GM19240 (cell line): ENCODE results near the gene LRMDA.

Source experiments
- DNase-seq: peaks from one replicate; pipeline ENCODE4 v3.0.0; 2011; ENCODE audit warnings: low spot score; ENCODE audit not compliant: insufficient read length

The LRMDA gene

GRCh38 chr10:76242956-76243355 is 811.5 kb downstream of the LRMDA start:
- DNase-seq: no peak

GRCh38 chr10:76244061-76244686 is 812.8 kb downstream of the LRMDA start:
- no peak for DNase-seq

DNA sequence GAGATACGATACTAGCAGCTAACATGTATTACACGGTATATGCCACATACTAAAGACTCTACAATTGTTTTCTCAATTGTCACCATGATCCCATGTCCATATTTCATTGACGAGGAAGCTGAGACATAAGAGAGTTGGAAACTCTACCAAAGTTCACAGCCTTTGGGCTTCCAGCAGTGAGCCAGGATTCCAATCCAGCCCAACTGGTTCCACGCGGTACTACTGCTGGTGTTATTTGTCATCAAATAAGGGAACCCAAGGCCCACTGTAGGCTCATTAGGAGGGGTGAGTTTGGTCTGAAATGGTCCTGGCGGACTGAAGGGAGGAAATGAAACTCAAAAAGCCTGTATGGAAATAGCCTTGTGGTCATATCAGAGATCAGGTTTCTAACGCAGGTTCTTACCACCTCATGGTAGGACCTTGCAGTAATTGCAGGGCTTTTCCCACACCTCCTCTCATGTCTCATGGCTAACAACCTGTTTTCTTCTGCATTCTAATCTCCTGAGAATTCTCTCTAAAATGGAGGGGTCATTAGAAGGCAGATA is 814.6 kb downstream of the LRMDA start:
- DNase-seq: no peak

GRCh38 chr10:76248649-76249200 is 817.3 kb downstream of the LRMDA start:
- DNase-seq: no peak

GRCh38 chr10:76251841-76252671 is 820.6 kb downstream of the LRMDA start:
- no peak for DNase-seq

- no peak for DNase-seq
Observed at GRCh38 chr10:76252733-76253132, 821.3 kb downstream of the LRMDA start.

- no peak for DNase-seq
Observed at GRCh38 chr10:76255241-76255640, 823.8 kb downstream of the LRMDA start.

GRCh38 chr10:76257816-76258215 is 826.4 kb downstream of the LRMDA start:
- no peak for DNase-seq

- no peak for DNase-seq
Observed at GRCh38 chr10:76265441-76266113, 834.2 kb downstream of the LRMDA start.

DNA sequence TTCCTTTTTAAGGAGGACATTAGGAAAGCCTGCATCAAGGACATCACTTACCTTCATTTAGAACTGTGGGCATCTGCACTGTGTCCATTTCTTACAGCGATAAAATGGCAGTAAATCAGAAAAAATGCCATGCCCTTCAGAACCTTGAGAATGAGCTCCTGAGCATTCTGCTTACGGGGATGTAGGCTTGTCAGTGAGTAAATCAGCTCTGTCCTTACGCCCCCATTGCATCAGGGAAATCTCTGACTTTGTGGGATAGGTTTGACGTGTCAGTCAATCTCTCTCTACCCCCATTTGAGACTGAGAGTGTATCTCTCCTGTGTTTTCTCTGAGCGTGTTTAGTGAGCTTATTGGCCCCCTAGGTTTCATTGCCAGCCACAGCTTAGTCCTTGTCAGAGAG is 837.1 kb downstream of the LRMDA start:
- DNase-seq: no peak

DNA sequence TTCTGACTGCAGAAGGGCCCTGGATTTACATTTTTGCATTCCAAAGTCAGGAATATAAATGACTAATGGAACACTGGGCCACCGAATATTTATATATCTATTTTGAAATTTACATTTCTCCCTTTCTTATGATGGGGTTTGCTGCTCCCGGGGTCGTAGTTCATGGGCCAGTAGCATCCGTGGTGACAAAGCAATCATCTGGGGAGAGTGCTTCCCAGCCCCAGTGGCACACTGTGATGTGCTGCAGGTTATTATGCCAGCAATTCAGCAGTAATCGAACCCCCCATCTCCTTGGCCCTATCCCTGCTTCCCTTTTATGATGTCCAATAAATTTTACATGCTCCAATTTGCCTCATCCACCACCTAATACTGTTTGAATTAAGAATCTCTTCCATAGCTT is 837.5 kb downstream of the LRMDA start:
- DNase-seq: no peak

- DNase-seq: no peak
Observed at GRCh38 chr10:76270464-76270863, 839.0 kb downstream of the LRMDA start.

GRCh38 chr10:76274933-76275332 is 843.5 kb downstream of the LRMDA start:
- DNase-seq: no peak

GRCh38 chr10:76278811-76279460 is 847.5 kb downstream of the LRMDA start:
- no peak for DNase-seq

GRCh38 chr10:76281659-76282058 is 850.2 kb downstream of the LRMDA start:
- no peak for DNase-seq

DNA sequence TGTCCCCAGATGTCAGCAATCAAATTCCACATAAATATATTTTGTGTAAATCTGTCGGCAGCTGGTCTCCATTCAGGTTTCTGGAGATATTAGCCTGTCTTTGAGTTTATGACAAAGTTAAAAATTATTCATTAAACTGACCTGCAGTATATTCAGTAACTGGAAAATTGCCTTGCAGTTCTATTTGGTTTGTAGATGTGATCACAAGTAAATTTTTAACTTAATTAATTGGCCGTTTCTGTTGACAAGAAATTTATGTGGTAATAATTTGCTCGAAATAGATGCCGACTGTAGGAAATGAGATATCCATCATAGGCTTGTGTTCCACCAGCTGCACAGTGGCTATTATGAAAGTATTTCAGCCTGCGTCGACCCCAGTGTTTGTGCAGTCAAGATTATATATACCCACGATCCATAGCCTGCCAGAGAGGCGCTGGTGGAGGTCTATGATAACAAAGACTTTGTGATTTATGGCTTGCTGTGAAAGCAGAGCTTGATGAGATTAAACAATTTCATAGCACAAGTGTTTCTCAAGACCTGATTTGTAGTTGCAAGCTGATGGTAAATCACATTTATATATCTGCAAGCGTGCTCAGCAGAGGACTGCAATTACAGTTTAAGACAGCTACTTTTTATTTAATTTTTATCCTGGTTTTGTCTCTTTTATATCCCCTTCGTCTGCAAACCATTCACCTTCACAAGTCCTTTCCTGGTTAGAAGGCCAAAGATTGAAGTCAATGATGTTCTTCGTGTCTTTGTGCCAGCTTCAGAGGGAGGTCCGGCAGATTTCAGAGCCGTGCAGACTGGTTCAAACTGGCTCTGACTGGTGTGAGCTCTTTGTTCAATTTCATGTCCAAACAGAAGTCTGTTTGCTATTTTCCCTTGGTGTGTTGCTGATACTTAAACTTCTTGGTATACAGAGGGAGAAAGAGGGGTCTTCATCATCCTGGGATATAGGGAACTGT is 850.9 kb downstream of the LRMDA start:
- DNase-seq: no peak

DNA sequence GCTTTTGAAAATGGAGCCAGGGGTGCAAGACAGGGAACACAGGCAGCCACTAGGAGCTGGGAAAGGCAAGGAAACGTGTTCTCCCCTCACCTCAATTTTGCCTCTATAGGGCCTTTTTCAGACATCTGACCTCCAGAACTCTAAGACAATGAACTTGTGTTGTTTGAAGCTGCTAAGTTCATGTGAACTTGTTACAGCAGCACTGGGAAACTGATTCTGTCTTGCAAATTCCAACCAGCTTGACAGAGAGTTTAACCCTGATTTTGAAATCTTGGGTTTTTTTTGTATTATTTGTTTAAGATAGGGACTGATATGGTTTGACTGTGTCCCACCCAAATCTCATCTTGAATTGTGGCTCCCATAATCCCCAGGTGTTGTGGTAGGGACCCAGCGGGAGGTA is 852.9 kb downstream of the LRMDA start:
- DNase-seq: no peak

- DNase-seq: no peak
Observed at GRCh38 chr10:76285012-76285411, 853.6 kb downstream of the LRMDA start.

- no peak for DNase-seq
Observed at GRCh38 chr10:76285515-76285914, 854.1 kb downstream of the LRMDA start.

GRCh38 chr10:76286536-76286935 is 855.1 kb downstream of the LRMDA start:
- DNase-seq: no peak
